HEK293T (cell line): Measurements from ENCODE around the gene TLR5.

Source experiments
- FOXK2 ChIP-seq: fragments of 450-650 bp; IDR thresholded peaks from 2 replicates; pipeline ENCODE4 v1.6.1; 2016; ENCODE audit warnings: mild to moderate bottlenecking
- TARDBP ChIP-seq: fragments of 450-650 bp; IDR thresholded peaks from 2 replicates; pipeline ENCODE4 v1.6.1; 2016

GRCh38 chr1:223116950-223117349 is 26.1 kb downstream of the TLR5 start:
- TF ChIP-seq TARDBP (no peak), FOXK2 (no peak)
